SU-DHL-6 (cell line): ENCODE results near the gene MKI67.
"Not testable (repeated sequence)": the region's sequence is repeated elsewhere in the genome, so short reads cannot be mapped to it uniquely, and the experiment has no call there.

Experiments
- H2AFZ ChIP-seq: fragments of 200-600 bp; sonication (generic); 2 replicates; pipeline ENCODE4 v1.6.1; 2014; ENCODE audit warnings: low read depth, mild to moderate bottlenecking, moderate library complexity, mixed read lengths, antibody characterized with exemption, low read length; ENCODE audit not compliant: severe bottlenecking
- H3F3A ChIP-seq: fragments of 200-600 bp; shearing (Covaris generic); 2 replicates; pipeline ENCODE4 v1.6.0; 2016; ENCODE audit warnings: antibody characterized with exemption, mild to moderate bottlenecking; ENCODE audit not compliant: insufficient read depth
- H3K27ac ChIP-seq: fragments of 200-600 bp; sonication (generic); 2 replicates; pipeline ENCODE4 v1.5.1; 2016; ENCODE audit warnings: low read depth, mild to moderate bottlenecking, low read length, moderate library complexity, mixed read lengths
- H3K27me3 ChIP-seq: fragments of 200-600 bp; sonication (generic), shearing (Covaris generic); 2 replicates; pipeline ENCODE4 v1.6.0; 2014; ENCODE audit warnings: mild to moderate bottlenecking, low read length
- H3K36me3 ChIP-seq: fragments of 200-600 bp; sonication (generic); 2 replicates; pipeline ENCODE4 v1.6.1; 2014; ENCODE audit warnings: mild to moderate bottlenecking, low read length, mixed read lengths
- H3K4me2 ChIP-seq: fragments of 300-600, 200-600 bp; shearing (Covaris generic), sonication (generic); 2 replicates; pipeline ENCODE4 v1.6.0; 2014; ENCODE audit warnings: low read length, low read depth, mild to moderate bottlenecking; ENCODE audit not compliant: poor library complexity, severe bottlenecking
- H3K4me3 ChIP-seq: fragments of 200-600 bp; sonication (generic); 2 replicates; pipeline ENCODE4 v1.5.1; 2014; ENCODE audit warnings: antibody characterized with exemption, low read length, mild to moderate bottlenecking, mixed read lengths; ENCODE audit not compliant: insufficient read depth, poor library complexity, severe bottlenecking
- H3K79me2 ChIP-seq: fragments of 200-600 bp; sonication (generic); 2 replicates; pipeline ENCODE4 v1.6.1; 2014; ENCODE audit warnings: mild to moderate bottlenecking, low read length, moderate library complexity; ENCODE audit not compliant: insufficient read depth
- H3K9ac ChIP-seq: fragments of 200-600 bp; sonication (generic); 2 replicates; pipeline ENCODE4 v1.7.0; 2014; ENCODE audit warnings: mild to moderate bottlenecking, low read length
- H3K9me2 ChIP-seq: fragments of 200-600 bp; sonication (generic); replicated peaks from 2 replicates; pipeline ENCODE4 v1.6.1; 2014; ENCODE audit warnings: low read length; ENCODE audit not compliant: insufficient read depth
- H3K9me3 ChIP-seq: fragments of 200-600 bp; sonication (generic); 2 replicates; pipeline ENCODE4 v1.6.1; 2014; ENCODE audit warnings: low read length, mixed read lengths; ENCODE audit not compliant: insufficient read depth
- H4K20me1 ChIP-seq: fragments of 200-600 bp; sonication (generic); 2 replicates; pipeline ENCODE4 v1.6.1; 2014; ENCODE audit warnings: low read depth, mild to moderate bottlenecking, antibody characterized with exemption, low read length, moderate library complexity, mixed read lengths
- EZH2phosphoT487 ChIP-seq: fragments of 200-600 bp; sonication (generic), shearing (Covaris generic); conservative IDR thresholded peaks from 2 replicates; pipeline ENCODE4 v1.6.1; 2018; ENCODE audit warnings: mild to moderate bottlenecking, antibody characterized with exemption, low read length, moderate library complexity, mixed read lengths
- TF ChIP-seq, protein P1 (sequence below): fragments of 200-600 bp; sonication (generic); IDR thresholded peaks from one replicate; pipeline ENCODE4 v1.5.1; 2017; ENCODE audit warnings: antibody characterized with exemption, mild to moderate bottlenecking, low read length, moderate library complexity; ENCODE audit not compliant: insufficient read depth, poor library complexity, severe bottlenecking

MKI67 gene

DNA sequence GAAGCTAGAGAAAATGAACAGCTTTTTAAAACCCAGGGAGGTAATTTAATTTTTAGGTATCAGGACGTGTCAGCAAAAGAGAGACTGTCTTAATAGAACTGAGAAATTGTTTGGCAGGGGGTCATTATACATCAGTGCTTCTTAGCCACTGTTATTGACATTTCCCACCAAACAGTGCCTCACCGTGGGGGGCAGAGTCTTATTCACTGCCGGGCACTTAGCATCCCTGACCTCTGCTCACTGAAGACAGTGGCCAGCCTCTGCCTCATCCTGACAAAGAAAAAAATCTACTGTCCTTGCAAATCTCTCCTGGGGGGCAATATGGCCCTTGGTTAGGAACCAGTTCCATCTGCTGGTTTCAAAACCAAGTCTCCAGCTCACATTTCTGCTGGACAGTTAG lies 14.2 kb upstream of the MKI67 start:
- H3K9me3 ChIP-seq = no peaks in the 10 kb centered on the region
- no peaks in the 10 kb centered on the region for H3K79me2 ChIP-seq
- no peaks in the 10 kb centered on the region for H3K9me2 ChIP-seq
- H3K9ac ChIP-seq = no peak overlapping the region
- TF ChIP-seq EZH2phosphoT487 = no peak
- TF ChIP-seq, protein P1, sequence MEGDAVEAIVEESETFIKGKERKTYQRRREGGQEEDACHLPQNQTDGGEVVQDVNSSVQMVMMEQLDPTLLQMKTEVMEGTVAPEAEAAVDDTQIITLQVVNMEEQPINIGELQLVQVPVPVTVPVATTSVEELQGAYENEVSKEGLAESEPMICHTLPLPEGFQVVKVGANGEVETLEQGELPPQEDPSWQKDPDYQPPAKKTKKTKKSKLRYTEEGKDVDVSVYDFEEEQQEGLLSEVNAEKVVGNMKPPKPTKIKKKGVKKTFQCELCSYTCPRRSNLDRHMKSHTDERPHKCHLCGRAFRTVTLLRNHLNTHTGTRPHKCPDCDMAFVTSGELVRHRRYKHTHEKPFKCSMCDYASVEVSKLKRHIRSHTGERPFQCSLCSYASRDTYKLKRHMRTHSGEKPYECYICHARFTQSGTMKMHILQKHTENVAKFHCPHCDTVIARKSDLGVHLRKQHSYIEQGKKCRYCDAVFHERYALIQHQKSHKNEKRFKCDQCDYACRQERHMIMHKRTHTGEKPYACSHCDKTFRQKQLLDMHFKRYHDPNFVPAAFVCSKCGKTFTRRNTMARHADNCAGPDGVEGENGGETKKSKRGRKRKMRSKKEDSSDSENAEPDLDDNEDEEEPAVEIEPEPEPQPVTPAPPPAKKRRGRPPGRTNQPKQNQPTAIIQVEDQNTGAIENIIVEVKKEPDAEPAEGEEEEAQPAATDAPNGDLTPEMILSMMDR = no peak
- H3F3A ChIP-seq = no peaks in the 10 kb centered on the region
- H2AFZ ChIP-seq = no peak overlapping the region
- H3K27ac ChIP-seq = no peak overlapping the region
- no peaks in the 10 kb centered on the region for H3K36me3 ChIP-seq
- no peak overlapping the region for H3K4me3 ChIP-seq
- H3K27me3 ChIP-seq = no peaks in the 10 kb centered on the region
- no peaks in the 10 kb centered on the region for H4K20me1 ChIP-seq
- H3K4me2 ChIP-seq = no peak overlapping the region

DNA sequence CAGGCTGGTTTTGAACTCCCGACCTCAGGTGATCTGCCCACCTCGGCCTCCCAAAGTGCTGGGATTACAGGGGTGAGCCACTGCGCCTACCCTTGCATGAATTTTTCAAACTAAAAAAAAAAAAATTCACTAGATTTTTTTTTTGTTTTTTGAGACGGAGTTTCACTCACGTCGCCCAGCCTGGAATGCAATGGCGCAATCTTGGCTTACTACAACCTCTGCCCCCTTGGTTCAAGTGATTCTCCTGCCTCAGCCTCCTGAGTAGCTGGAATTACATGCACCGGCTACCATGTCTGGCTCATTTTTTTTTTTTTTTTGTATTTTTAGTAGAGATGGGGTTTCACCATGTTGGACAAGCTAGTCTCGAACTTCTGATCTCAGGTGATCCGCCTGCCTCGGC lies 12.2 kb upstream of the MKI67 start:
- not testable (repeated sequence) for H2AFZ ChIP-seq, H3K9me2 ChIP-seq, H3K27ac ChIP-seq, H3K9ac ChIP-seq, H4K20me1 ChIP-seq, H3K79me2 ChIP-seq, H3F3A ChIP-seq, H3K4me2 ChIP-seq, H3K36me3 ChIP-seq, H3K4me3 ChIP-seq, H3K27me3 ChIP-seq, H3K9me3 ChIP-seq

DNA sequence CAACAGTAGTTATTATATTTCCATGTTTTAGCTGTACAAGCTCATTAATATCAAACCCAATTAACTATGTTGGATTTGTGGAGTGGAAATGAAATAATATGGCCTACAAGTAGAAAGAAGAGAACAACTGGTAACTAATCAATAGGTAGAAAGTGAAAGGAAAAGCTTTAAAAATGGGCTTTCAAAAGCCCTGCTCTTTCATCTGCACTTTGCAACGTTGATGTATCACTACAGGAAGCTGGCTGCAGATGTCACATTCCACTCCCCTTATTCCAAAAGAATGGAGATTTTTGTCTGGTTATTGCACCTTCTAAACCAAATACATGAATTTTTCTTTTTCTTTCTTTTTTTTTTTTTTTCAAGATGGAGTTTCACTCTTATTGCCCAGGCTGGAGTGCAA lies 11.7 kb upstream of the MKI67 start:
- Histone ChIP-seq H3K9me2 (no peaks in the 10 kb centered on the region), H2AFZ (no peak overlapping the region), H4K20me1 (no peaks in the 10 kb centered on the region), H3K9ac (no peak overlapping the region), H3K79me2 (no peaks in the 10 kb centered on the region), H3K9me3 (no peaks in the 10 kb centered on the region), H3F3A (no peaks in the 10 kb centered on the region), H3K36me3 (no peaks in the 10 kb centered on the region), H3K27me3 (no peaks in the 10 kb centered on the region), H3K27ac (no peak overlapping the region), H3K4me2 (no peak overlapping the region), H3K4me3 (no peak overlapping the region)
- TF ChIP-seq, protein P1 = no peak
- TF ChIP-seq EZH2phosphoT487 = no peak

DNA sequence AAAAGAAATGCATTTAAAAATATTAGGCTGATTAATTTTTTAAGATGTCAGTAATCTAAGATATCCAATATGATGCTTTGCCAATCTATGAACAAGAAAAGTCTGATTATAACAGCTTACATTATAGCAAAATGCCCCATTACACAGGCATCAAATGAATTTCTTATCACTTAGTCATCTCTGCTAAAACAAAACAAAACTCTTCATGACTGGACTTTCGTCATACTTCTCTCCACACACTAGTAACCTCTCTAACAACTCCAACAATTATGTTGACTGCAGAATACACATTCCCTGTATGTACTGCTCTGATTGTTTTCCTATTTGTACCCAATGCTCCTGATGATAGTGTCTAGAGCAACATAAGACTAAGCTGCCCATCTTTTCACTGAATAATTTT lies 3.8 kb upstream of the MKI67 start:
- H3K9ac ChIP-seq = no peak overlapping the region
- no peaks in the 10 kb centered on the region for H3K9me3 ChIP-seq
- 0 out of 2 replicates have a peak, but pooled peaks cover 3% of the 10 kb centered on the region for H3F3A ChIP-seq
- peaks cover 11% of the 10 kb centered on the region for H3K79me2 ChIP-seq
- H3K27me3 ChIP-seq = no peaks in the 10 kb centered on the region
- H3K9me2 ChIP-seq = no peaks in the 10 kb centered on the region
- peaks cover 5% of the 10 kb centered on the region; the same call in 1 of the 2 replicates for H3K36me3 ChIP-seq
- H4K20me1 ChIP-seq = peaks cover 1% of the 10 kb centered on the region; the same call in 1 of the 2 replicates
- no peak overlapping the region for H3K4me2 ChIP-seq
- H2AFZ ChIP-seq = no peak overlapping the region
- H3K4me3 ChIP-seq = no peak overlapping the region
- no peak for TF ChIP-seq EZH2phosphoT487
- TF ChIP-seq, protein P1 = no peak
- H3K27ac ChIP-seq = no peak overlapping the region
